HepG2 (cell line): ENCODE results near the gene TCL1A. TPM values are rescaled to one million over a fixed set of nuclear protein-coding genes. Genes with fewer than 3 reads are reported as not detected.

Source experiments
- ATAC-seq: fragments of 200-7000 bp; cut with Tn5 transposase; 3 replicates; pipeline ENCODE4 v1.9.1; 2020; ENCODE audit warnings: mild to moderate bottlenecking, moderate library complexity
- BruUV-seq: library from RNA; stranded (reverse); fragments of 400-500 nt; replicated peaks from 2 replicates; lab custom pipeline; 2021; lab: Mats Ljungman, UMichigan
- CTCF ChIA-PET: fragments of 300-600 bp; formaldehyde crosslinking; extraction: SDS; loops from one replicate; lab custom pipeline; 2021; ENCODE audit warnings: low total read pairs, inconsistent platforms, low intra/inter-chr PET ratio; lab: Yijun Ruan, JAX
- POLR2A ChIA-PET: fragments of 350-600 bp; sonication (Branson Sonifier 250); formaldehyde crosslinking; loops from one replicate; lab custom pipeline; 2020; ENCODE audit warnings: antibody characterized with exemption, inconsistent platforms; lab: Yijun Ruan, JAX
- DNase-seq: peaks from one replicate; pipeline ENCODE4 v3.0.0-alpha.2; 2015; ENCODE audit warnings: low spot score
- FAIRE-seq: peaks from 3 replicates; lab custom pipeline; 2011; peaks lifted over from hg19 to GRCh38; lab: Jason Lieb, UNC
- H2AFZ ChIP-seq: one replicate; pipeline ENCODE4 v1.6.1; 2011; ENCODE audit warnings: low read length, inconsistent platforms
- H3K27ac ChIP-seq: fragments of 300-600 bp; 3 replicates; pipeline ENCODE4 v1.8.0; 2011; ENCODE audit warnings: mixed run types, mild to moderate bottlenecking, mixed read lengths, low read length, inconsistent platforms; ENCODE audit not compliant: insufficient read depth; ENCODE audit errors: extremely low read length
- H3K27me3 ChIP-seq, 2 experiments: fragments of 200-600 bp in 1 of 2; 2 replicates in 1 of 2; 3 replicates in 1 of 2; pipeline versions ENCODE4 v1.6.0 to v1.8.0; 2011; ENCODE audit warnings: low read length in 2 of 2, mild to moderate bottlenecking in 2 of 2, moderate library complexity in 2 of 2, inconsistent platforms in 1 of 2; ENCODE audit not compliant: insufficient read depth in 2 of 2, control insufficient read depth in 1 of 2
- H3K36me3 ChIP-seq, 2 experiments: fragments of 200-600 bp in 1 of 2; replicated peaks in 1 of 2; 2 replicates in 1 of 2; 3 replicates in 1 of 2; pipeline versions ENCODE4 v1.5.1 to v1.8.0; 2011; ENCODE audit warnings: low read length in 2 of 2, inconsistent platforms in 1 of 2; ENCODE audit not compliant: insufficient read depth in 2 of 2, control insufficient read depth in 1 of 2
- H3K4me1 ChIP-seq: 2 replicates; pipeline ENCODE4 v1.5.1; 2012; ENCODE audit warnings: low read length, inconsistent platforms; ENCODE audit not compliant: insufficient read depth
- H3K4me2 ChIP-seq: 2 replicates; pipeline ENCODE4 v1.6.0; 2011; ENCODE audit warnings: low read depth, low read length, inconsistent platforms
- H3K4me3 ChIP-seq, 3 experiments: fragments of 200-600 bp in 1 of 3; sonication (generic), shearing (Covaris generic) in 1 of 3; replicated peaks in 1 of 3; 2 replicates each; pipeline ENCODE4 v1.5.1; 2011 to 2016; ENCODE audit warnings: low read length in 3 of 3, inconsistent platforms in 2 of 3, low read depth in 2 of 3, mild to moderate bottlenecking in 2 of 3, control low read depth in 1 of 3, mixed read lengths in 1 of 3; ENCODE audit not compliant: insufficient read depth in 1 of 3
- H3K79me2 ChIP-seq: one replicate; pipeline ENCODE4 v1.6.1; 2011; ENCODE audit warnings: low read length, inconsistent platforms; ENCODE audit not compliant: insufficient read depth
- H3K9ac ChIP-seq: 2 replicates; pipeline ENCODE4 v1.6.0; 2011; ENCODE audit warnings: mild to moderate bottlenecking, low read depth, low read length, inconsistent platforms; ENCODE audit not compliant: insufficient read depth
- H3K9me3 ChIP-seq: 2 replicates; pipeline ENCODE4 v1.5.1; 2012; ENCODE audit warnings: mild to moderate bottlenecking, low read length
- H4K20me1 ChIP-seq: 2 replicates; pipeline ENCODE4 v1.6.0; 2011; ENCODE audit warnings: inconsistent platforms, mild to moderate bottlenecking, low read length, moderate library complexity; ENCODE audit not compliant: insufficient read depth
- ASH2L ChIP-seq: fragments of 300-600, 200-600 bp; sonication (generic); IDR thresholded peaks from 2 replicates; pipeline ENCODE4 v1.7.0; 2017; ENCODE audit warnings: low read depth, mild to moderate bottlenecking, moderate library complexity, mixed read lengths, low read length; ENCODE audit not compliant: insufficient read length
- ETV5 ChIP-seq: IDR thresholded peaks from 2 replicates; pipeline ENCODE4 v1.6.1; 2018; ENCODE audit warnings: missing biosample characterization, missing genetic modification reagents, inconsistent platforms, borderline replicate concordance
- GLI4 ChIP-seq: sonication (generic); formaldehyde crosslinking; IDR thresholded peaks from 2 replicates; pipeline ENCODE4 v1.5.1; 2020; ENCODE audit warnings: missing genetic modification reagents, mild to moderate bottlenecking, moderate library complexity, borderline replicate concordance
- HNRNPK ChIP-seq: fragments of 200-400 bp; formaldehyde crosslinking; IDR thresholded peaks from 2 replicates; pipeline ENCODE4 v1.6.1; 2018; ENCODE audit warnings: low read length, low read depth, moderate library complexity, mild to moderate bottlenecking; ENCODE audit not compliant: poor library complexity, severe bottlenecking
- NFRKB ChIP-seq: fragments of 450-650 bp; IDR thresholded peaks from 2 replicates; pipeline ENCODE4 v1.6.1; 2017
- RARA ChIP-seq: IDR thresholded peaks from 2 replicates; pipeline ENCODE4 v1.6.1; 2016; ENCODE audit warnings: missing genetic modification reagents, missing compliant biosample characterization
- SMAD1 ChIP-seq: sonication (generic); formaldehyde crosslinking; IDR thresholded peaks from 2 replicates; pipeline ENCODE4 v1.4.0; 2020; ENCODE audit warnings: missing genetic modification reagents, low read depth, mild to moderate bottlenecking, borderline replicate concordance
- ZNF24 ChIP-seq: fragments of 450-650 bp; IDR thresholded peaks from 2 replicates; pipeline ENCODE4 v1.6.1; 2017; ENCODE audit warnings: antibody characterized with exemption, mild to moderate bottlenecking
- ZNF333 ChIP-seq: sonication (generic); formaldehyde crosslinking; IDR thresholded peaks from 2 replicates; pipeline ENCODE4 v1.4.0; 2020; ENCODE audit warnings: mild to moderate bottlenecking, missing genetic modification reagents, borderline replicate concordance
- ZNF598 ChIP-seq: sonication (generic); formaldehyde crosslinking; IDR thresholded peaks from 2 replicates; pipeline ENCODE4 v1.5.1; 2020; ENCODE audit warnings: mild to moderate bottlenecking, missing genetic modification reagents, borderline replicate concordance
- ZNF703 ChIP-seq: sonication (generic); formaldehyde crosslinking; IDR thresholded peaks from 2 replicates; pipeline ENCODE4 v1.5.1; 2020; ENCODE audit warnings: missing genetic modification reagents, mild to moderate bottlenecking, moderate library complexity, borderline replicate concordance
- WGBS: methylation state at CpG from one replicate; pipeline ENCODE4 v1.1.6; 2017; ENCODE audit warnings: low lambda C conversion rate; 5-methylcytosine and 5-hydroxymethylcytosine counted together
- in situ Hi-C: cut with HindIII; loops from 2 replicates; pipeline ENCODE4 v1.10.0; 2017; ENCODE audit warnings: low pct_unique_long_range_greater_than_20kb; ENCODE audit not compliant: extremely low pct_ligation_motif_present
- intact Hi-C: fragments of 100-400 bp; cut with micrococcal nuclease; formaldehyde crosslinking; loops from one replicate; pipeline ENCODE4 v1.10.0; 2022; ENCODE audit not compliant: unreplicated experiment
- polyA plus RNA-seq, 8 experiments: library from polyadenylated mRNA; depleted of rRNA in 3 of 8; stranded (reverse) in 7 of 8; unstranded in 1 of 8; fragments of >200 nt; fragmentation: Illumina TruSeq in 4 of 8; extraction: Trizol in 4 of 8; gene quantifications; 2 replicates each; pipeline versions ENCODE4 v1.2.1 to v1.2.3, GENCODE V29; 2011 to 2016; ENCODE audit warnings: low read depth in 4 of 8, missing spikeins in 1 of 8, mixed read lengths in 1 of 8; ENCODE audit not compliant: insufficient read depth in 1 of 8
- total RNA-seq, 5 experiments: library from RNA; depleted of rRNA; stranded (reverse); fragments of >200 nt; fragmentation: Illumina TruSeq; extraction: Trizol; gene quantifications; 2 replicates each; pipeline ENCODE4 v1.2.3, GENCODE V29; 2016; ENCODE audit warnings: low read depth in 1 of 5
- TF ChIP-seq, protein P1 (sequence below): sonication (generic); formaldehyde crosslinking; IDR thresholded peaks from 2 replicates; pipeline ENCODE4 v1.4.0; 2020; ENCODE audit warnings: mild to moderate bottlenecking, missing genetic modification reagents
- TF ChIP-seq, protein P2 (sequence below): sonication (generic); formaldehyde crosslinking; IDR thresholded peaks from 2 replicates; pipeline ENCODE4 v1.5.0; 2020; ENCODE audit warnings: missing genetic modification reagents
- TF ChIP-seq, protein P3 (sequence below): sonication (generic); IDR thresholded peaks from 2 replicates; pipeline ENCODE4 v1.6.1; 2016; ENCODE audit warnings: low read depth, borderline replicate concordance
- TF ChIP-seq, protein P4 (sequence below): sonication (generic); formaldehyde crosslinking; IDR thresholded peaks from 2 replicates; pipeline ENCODE4 v1.5.1; 2020; ENCODE audit warnings: mild to moderate bottlenecking, missing genetic modification reagents, moderate library complexity

Gene TCL1A
- total and polyA plus RNA-seq, 2 of the 13 experiments (the other 11 are each of a cell fraction or from before 2014, with no cell fraction given) = not detected

DNA sequence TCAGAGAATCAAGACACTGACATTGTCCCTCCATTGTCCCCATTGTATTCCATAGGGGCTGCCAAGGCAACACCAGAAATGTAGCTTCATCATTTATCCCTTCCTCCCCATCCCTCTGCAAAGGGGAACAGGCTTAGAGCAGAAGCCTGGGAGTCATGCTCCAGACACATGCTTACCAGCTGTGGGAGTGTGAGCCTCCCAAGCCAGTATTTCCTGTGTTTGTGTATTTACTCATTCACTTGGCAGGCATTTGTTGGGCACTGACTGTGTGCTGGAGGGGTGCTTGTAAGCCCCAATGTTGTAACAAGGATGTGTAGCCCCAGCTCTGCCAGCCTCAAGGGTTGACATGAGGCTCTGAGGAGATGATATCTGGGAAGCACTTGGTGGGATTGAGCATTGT is 46.0 kb upstream of the TCL1A start (continued):
- no peak for TF ChIP-seq GLI4 (CRISPR knock-in tag)

DNA sequence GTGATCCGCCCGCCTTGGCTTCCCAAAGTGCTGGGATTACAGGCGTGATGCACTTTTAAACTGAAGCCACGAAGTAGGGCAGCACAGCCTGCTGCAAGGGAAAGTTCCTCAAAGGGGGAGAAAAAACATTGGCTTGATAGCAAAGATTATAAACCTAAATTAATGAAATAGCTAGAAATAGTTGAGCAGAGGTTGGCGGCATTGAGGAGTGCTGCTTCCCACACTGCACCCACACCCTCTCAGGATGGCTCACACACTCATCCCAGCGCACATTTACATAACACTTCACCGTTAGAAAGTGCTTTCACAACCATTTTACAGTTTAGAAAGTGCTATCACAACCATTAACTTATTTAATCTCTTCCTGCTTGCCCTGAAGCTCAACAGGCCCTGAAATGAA is 44.4 kb upstream of the TCL1A start:
- H4K20me1 ChIP-seq = no peaks in the 10 kb centered on the region
- H3K4me3 ChIP-seq = no peak overlapping the region
- peaks cover 0 to 6% of the 10 kb centered on the region in 2 experiments; a peak in 2 of 5 replicates for H3K27me3 ChIP-seq
- WGBS = under 1% methylated on average over 7 of the region's 7 CpGs
- no peaks in the 10 kb centered on the region for H3K4me1 ChIP-seq
- no peaks in the 10 kb centered on the region for H3K79me2 ChIP-seq
- intact Hi-C loops (no loop called here), in situ Hi-C loops (no loop called here)
- H3K36me3 ChIP-seq = no peaks in the 10 kb centered on the region
- BruUV-seq = no TSS peak
- ChIA-PET POLR2A (no interaction called here), CTCF (no interaction called here)
- no peak for TF ChIP-seq RARA (CRISPR knock-in tag)
- TF ChIP-seq ASH2L = no peak
- TF ChIP-seq, protein P1, sequence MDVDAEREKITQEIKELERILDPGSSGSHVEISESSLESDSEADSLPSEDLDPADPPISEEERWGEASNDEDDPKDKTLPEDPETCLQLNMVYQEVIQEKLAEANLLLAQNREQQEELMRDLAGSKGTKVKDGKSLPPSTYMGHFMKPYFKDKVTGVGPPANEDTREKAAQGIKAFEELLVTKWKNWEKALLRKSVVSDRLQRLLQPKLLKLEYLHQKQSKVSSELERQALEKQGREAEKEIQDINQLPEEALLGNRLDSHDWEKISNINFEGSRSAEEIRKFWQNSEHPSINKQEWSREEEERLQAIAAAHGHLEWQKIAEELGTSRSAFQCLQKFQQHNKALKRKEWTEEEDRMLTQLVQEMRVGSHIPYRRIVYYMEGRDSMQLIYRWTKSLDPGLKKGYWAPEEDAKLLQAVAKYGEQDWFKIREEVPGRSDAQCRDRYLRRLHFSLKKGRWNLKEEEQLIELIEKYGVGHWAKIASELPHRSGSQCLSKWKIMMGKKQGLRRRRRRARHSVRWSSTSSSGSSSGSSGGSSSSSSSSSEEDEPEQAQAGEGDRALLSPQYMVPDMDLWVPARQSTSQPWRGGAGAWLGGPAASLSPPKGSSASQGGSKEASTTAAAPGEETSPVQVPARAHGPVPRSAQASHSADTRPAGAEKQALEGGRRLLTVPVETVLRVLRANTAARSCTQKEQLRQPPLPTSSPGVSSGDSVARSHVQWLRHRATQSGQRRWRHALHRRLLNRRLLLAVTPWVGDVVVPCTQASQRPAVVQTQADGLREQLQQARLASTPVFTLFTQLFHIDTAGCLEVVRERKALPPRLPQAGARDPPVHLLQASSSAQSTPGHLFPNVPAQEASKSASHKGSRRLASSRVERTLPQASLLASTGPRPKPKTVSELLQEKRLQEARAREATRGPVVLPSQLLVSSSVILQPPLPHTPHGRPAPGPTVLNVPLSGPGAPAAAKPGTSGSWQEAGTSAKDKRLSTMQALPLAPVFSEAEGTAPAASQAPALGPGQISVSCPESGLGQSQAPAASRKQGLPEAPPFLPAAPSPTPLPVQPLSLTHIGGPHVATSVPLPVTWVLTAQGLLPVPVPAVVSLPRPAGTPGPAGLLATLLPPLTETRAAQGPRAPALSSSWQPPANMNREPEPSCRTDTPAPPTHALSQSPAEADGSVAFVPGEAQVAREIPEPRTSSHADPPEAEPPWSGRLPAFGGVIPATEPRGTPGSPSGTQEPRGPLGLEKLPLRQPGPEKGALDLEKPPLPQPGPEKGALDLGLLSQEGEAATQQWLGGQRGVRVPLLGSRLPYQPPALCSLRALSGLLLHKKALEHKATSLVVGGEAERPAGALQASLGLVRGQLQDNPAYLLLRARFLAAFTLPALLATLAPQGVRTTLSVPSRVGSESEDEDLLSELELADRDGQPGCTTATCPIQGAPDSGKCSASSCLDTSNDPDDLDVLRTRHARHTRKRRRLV (CRISPR knock-in tag) = no peak
- no peak for TF ChIP-seq HNRNPK
- no peak for TF ChIP-seq ZNF598 (CRISPR knock-in tag)
- TF ChIP-seq, protein P2, sequence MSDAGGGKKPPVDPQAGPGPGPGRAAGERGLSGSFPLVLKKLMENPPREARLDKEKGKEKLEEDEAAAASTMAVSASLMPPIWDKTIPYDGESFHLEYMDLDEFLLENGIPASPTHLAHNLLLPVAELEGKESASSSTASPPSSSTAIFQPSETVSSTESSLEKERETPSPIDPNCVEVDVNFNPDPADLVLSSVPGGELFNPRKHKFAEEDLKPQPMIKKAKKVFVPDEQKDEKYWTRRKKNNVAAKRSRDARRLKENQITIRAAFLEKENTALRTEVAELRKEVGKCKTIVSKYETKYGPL = no peak
- TF ChIP-seq, protein P3, sequence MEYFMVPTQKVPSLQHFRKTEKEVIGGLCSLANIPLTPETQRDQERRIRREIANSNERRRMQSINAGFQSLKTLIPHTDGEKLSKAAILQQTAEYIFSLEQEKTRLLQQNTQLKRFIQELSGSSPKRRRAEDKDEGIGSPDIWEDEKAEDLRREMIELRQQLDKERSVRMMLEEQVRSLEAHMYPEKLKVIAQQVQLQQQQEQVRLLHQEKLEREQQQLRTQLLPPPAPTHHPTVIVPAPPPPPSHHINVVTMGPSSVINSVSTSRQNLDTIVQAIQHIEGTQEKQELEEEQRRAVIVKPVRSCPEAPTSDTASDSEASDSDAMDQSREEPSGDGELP = no peak
- TF ChIP-seq GLI4 (CRISPR knock-in tag) = no peak
- TF ChIP-seq ZNF333 (CRISPR knock-in tag) = no peak
- no peak for TF ChIP-seq ZNF24
- no peak for TF ChIP-seq NFRKB
- no peak for TF ChIP-seq ETV5 (CRISPR knock-in tag)
- TF ChIP-seq, protein P4, sequence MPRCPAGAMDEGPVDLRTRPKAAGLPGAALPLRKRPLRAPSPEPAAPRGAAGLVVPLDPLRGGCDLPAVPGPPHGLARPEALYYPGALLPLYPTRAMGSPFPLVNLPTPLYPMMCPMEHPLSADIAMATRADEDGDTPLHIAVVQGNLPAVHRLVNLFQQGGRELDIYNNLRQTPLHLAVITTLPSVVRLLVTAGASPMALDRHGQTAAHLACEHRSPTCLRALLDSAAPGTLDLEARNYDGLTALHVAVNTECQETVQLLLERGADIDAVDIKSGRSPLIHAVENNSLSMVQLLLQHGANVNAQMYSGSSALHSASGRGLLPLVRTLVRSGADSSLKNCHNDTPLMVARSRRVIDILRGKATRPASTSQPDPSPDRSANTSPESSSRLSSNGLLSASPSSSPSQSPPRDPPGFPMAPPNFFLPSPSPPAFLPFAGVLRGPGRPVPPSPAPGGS (CRISPR knock-in tag) = no peak
- no peak for TF ChIP-seq SMAD1
- no peak for TF ChIP-seq ZNF703
- no peaks in the 10 kb centered on the region for H3K9me3 ChIP-seq
- FAIRE-seq = no peak
- H3K9ac ChIP-seq = no peak overlapping the region
- H3K4me2 ChIP-seq = no peak overlapping the region
- H2AFZ ChIP-seq = no peak overlapping the region
- no peak overlapping the region for H3K27ac ChIP-seq
- no peak for DNase-seq
- ATAC-seq = no peak
